ENCODE measurements around the gene KIF3B. TPM values are rescaled to one million over a fixed set of nuclear protein-coding genes. Genes with fewer than 3 reads are reported as not detected.
"Not testable (repeated sequence)": the region's sequence is repeated elsewhere in the genome, so short reads cannot be mapped to it uniquely, and the experiment has no call there.

KIF3B gene
- total and polyA plus RNA-seq, 5 donors, result 5.2 to 21.1 (median 13.6) TPM

DNA sequence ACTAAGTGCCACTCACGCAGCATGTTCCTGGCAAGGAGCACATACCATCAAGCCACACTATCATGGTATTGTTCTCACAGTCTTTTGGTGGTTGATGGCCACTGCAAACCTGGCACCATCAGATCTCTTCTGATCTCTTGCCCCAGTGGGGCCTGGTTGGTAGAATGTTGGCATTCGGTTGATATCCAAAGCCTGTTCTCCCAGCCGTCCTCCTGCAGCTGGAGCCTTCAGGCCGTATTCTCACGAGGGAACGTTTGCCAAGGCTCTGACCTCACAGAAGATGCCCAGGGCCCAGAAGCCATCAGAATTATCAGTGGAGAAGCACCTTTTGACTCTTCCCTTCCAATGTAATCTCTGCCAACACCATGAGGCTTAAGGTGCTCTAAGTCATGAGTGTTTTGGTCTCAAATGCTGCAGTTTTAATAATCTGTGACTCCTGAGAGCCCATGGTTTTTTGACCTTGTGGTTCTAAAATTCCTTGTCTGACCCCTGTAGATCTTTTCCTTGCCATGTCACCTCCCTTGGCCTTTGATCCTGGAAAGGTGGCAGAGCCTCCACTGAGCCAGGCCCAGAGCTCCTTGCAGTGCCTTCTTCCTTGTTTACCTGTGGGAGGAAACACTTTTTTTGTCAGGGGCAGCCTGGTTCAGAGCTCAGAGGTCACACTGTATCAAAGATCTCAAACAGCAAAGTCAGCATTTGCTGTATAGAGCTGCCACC, 42.0 kb upstream of the KIF3B start:
- WGBS, result 82% methylated on average over 6 of the region's 6 CpGs
- Histone ChIP-seq H3K4me3 (ENCODE audit: low read length) (no peak overlapping the region), H3K27me3 (ENCODE audit: control insufficient read depth, insufficient read depth) (no peaks in the 10 kb centered on the region), H3K9me3 (ENCODE audit: control insufficient read depth, low read length) (no peaks in the 10 kb centered on the region), H3K27ac (ENCODE audit: low read length) (no peak overlapping the region), H3K4me1 (ENCODE audit: control insufficient read depth, insufficient read depth, low read length) (no peaks in the 10 kb centered on the region)
- DNase-seq (no peak), ATAC-seq (no peak)
- intact Hi-C loops (cut with DNase I), result no loop called here

GRCh38 chr20:32236048-32236533, 41.4 kb upstream of the KIF3B start:
- ATAC-seq, result no peak
- intact Hi-C loops (cut with DNase I), result no loop called here
- WGBS, result 95% methylated on average over 3 of the region's 3 CpGs
- Histone ChIP-seq H3K4me3 (ENCODE audit: low read length) (no peak overlapping the region), H3K27me3 (ENCODE audit: control insufficient read depth, insufficient read depth) (no peaks in the 10 kb centered on the region), H3K4me1 (ENCODE audit: control insufficient read depth, insufficient read depth, low read length) (no peaks in the 10 kb centered on the region), H3K9me3 (ENCODE audit: control insufficient read depth, low read length) (no peaks in the 10 kb centered on the region), H3K27ac (ENCODE audit: low read length) (no peak overlapping the region)
- DNase-seq, result no peak

DNA sequence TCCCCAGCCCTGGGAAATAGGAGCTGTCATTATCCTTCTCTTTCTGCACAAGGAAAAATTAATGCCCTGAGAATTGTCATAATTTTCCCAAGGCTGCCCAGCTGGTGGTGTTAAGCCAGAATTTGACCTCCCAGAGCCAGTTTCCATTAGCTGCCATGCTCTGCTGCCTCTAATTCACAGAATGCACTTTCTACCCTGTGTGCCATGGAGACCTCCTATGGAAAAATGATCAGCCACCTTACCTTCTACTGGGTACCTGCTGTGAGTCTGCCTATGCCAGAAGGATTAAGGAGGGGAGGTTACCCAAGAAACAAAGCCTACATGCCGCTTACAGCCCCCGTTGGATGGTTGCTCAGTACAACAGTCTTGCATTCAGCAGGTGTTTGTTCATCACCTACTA, 40.6 kb upstream of the KIF3B start:
- Histone ChIP-seq H3K4me1 (ENCODE audit: control insufficient read depth, insufficient read depth, low read length) (no peaks in the 10 kb centered on the region), H3K9me3 (ENCODE audit: control insufficient read depth, low read length) (no peaks in the 10 kb centered on the region), H3K4me3 (ENCODE audit: low read length) (no peak overlapping the region), H3K27ac (ENCODE audit: low read length) (no peak overlapping the region), H3K27me3 (ENCODE audit: control insufficient read depth, insufficient read depth) (no peaks in the 10 kb centered on the region)
- no peak for DNase-seq
- intact Hi-C loops (cut with DNase I), result no loop called here
- ATAC-seq, result no peak
- 94% methylated on average over 2 of the region's 2 CpGs for WGBS

DNA sequence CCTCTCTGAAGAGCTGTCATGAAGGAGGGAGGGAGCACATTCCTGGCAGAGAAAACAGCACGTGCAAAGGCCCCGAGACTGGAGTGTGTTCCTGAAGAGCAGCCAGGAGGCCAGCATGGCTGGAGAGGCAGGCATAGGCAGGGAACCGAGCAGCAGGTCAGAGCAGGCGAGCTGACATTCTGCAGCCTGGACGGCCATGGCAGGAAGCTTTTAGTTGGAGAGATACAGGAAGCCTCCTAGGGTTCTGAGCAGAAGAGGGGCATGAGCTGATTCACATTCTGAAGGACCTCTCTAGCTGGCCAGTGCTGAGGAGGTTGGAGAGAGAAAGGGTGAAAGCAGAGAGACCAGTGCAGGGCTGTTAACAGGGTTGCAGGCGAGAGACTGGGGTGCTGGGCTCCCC, 40.0 kb upstream of the KIF3B start:
- Histone ChIP-seq H3K27ac (ENCODE audit: low read length) (no peak overlapping the region), H3K9me3 (ENCODE audit: control insufficient read depth, low read length) (no peaks in the 10 kb centered on the region), H3K4me3 (ENCODE audit: low read length) (no peak overlapping the region), H3K27me3 (ENCODE audit: control insufficient read depth, insufficient read depth) (no peaks in the 10 kb centered on the region), H3K4me1 (ENCODE audit: control insufficient read depth, insufficient read depth, low read length) (no peaks in the 10 kb centered on the region)
- no peak for ATAC-seq
- intact Hi-C loops (cut with DNase I), result no loop called here
- no peak for DNase-seq
- 85% methylated on average over 6 of the region's 6 CpGs for WGBS

DNA sequence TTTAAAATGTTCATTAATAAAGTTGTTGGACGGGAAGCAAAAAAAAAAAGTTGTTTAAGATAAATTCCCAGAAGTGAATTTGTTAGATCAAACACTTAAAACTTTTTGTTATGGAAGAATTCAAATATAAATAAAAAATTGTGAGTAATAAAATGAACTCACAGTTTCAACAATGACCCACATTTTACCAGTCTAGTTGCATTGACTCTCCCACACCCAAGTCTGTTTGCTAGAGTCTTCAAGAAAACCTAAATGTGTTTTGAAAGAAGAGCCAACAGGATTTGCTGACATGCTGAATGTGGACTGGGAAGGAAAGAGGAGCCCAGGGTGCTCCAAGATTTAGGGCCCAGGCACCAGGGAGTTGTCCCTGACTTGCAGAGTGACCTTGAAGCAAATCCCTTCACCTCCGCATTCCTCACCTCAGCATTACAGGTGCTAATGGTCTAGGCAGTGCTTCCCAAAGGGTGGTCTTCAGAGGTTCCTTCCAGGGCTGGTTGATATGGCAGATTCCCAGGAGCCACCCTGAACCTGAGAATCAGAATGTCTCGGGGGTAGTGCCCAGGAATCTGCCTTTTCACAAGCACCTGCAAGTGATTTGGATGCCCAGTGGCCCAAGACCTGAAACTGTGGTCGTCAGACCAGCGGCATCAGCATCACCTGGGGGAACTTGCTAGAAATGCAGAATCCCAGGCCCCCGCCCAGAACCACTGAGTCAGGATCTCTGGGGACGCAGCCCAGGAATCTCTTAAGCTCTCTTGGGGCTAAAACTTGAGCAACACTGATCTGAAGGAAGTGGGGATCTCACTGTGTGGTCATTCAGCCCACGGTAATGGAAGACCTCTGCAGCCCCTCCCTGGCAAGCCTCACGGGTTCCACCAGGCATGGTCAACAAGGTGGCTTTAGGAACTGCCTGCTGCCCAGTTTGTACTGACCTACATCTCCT, 38.7 kb upstream of the KIF3B start:
- Histone ChIP-seq H3K9me3 (ENCODE audit: control insufficient read depth, low read length) (no peaks in the 10 kb centered on the region), H3K27me3 (ENCODE audit: control insufficient read depth, insufficient read depth) (no peaks in the 10 kb centered on the region), H3K4me1 (ENCODE audit: control insufficient read depth, insufficient read depth, low read length) (no peaks in the 10 kb centered on the region), H3K27ac (ENCODE audit: low read length) (no peak overlapping the region), H3K4me3 (ENCODE audit: low read length) (no peak overlapping the region)
- no peak for ATAC-seq
- intact Hi-C loops (cut with DNase I), result no loop called here
- no peak for DNase-seq
- WGBS, result 82% methylated on average over 9 of the region's 9 CpGs

GRCh38 chr20:32240205-32240604, 37.2 kb upstream of the KIF3B start:
- no peaks in the 10 kb centered on the region for H3K4me1 ChIP-seq (ENCODE audit: control insufficient read depth, insufficient read depth, low read length)
- no peaks in the 10 kb centered on the region for H3K9me3 ChIP-seq (ENCODE audit: control insufficient read depth, low read length)
- no peaks in the 10 kb centered on the region for H3K27me3 ChIP-seq (ENCODE audit: control insufficient read depth, insufficient read depth)
- no peak for ATAC-seq
- intact Hi-C loops (cut with DNase I), result no loop called here
- DNase-seq, result no peak
- WGBS, result 4% methylated on average over 1 of the region's 1 CpG
- no peak overlapping the region for H3K4me3 ChIP-seq (ENCODE audit: low read length)
- no peak overlapping the region for H3K27ac ChIP-seq (ENCODE audit: low read length)

GRCh38 chr20:32241807-32242206, 35.6 kb upstream of the KIF3B start:
- Histone ChIP-seq H3K27me3 (ENCODE audit: control insufficient read depth, insufficient read depth) (no peaks in the 10 kb centered on the region), H3K9me3 (ENCODE audit: control insufficient read depth, low read length) (no peaks in the 10 kb centered on the region), H3K4me1 (ENCODE audit: control insufficient read depth, insufficient read depth, low read length) (no peaks in the 10 kb centered on the region), H3K27ac (ENCODE audit: low read length) (no peak overlapping the region), H3K4me3 (ENCODE audit: low read length) (no peak overlapping the region)
- intact Hi-C loops (cut with DNase I), result no loop called here
- ATAC-seq, result no peak
- WGBS, result 79% methylated on average over 4 of the region's 4 CpGs
- DNase-seq, result no peak

GRCh38 chr20:32244150-32244823, 33.2 kb upstream of the KIF3B start:
- no peaks in the 10 kb centered on the region for H3K27me3 ChIP-seq (ENCODE audit: control insufficient read depth, insufficient read depth)
- no peak overlapping the region for H3K4me3 ChIP-seq (ENCODE audit: low read length)
- ATAC-seq (no peak), DNase-seq (no peak)
- no peaks in the 10 kb centered on the region for H3K4me1 ChIP-seq (ENCODE audit: control insufficient read depth, insufficient read depth, low read length)
- H3K27ac ChIP-seq (ENCODE audit: low read length), result no peak overlapping the region
- 91% methylated on average over 6 of the region's 6 CpGs for WGBS
- H3K9me3 ChIP-seq (ENCODE audit: control insufficient read depth, low read length), result no peaks in the 10 kb centered on the region
- intact Hi-C loops (cut with DNase I), result no loop called here

DNA sequence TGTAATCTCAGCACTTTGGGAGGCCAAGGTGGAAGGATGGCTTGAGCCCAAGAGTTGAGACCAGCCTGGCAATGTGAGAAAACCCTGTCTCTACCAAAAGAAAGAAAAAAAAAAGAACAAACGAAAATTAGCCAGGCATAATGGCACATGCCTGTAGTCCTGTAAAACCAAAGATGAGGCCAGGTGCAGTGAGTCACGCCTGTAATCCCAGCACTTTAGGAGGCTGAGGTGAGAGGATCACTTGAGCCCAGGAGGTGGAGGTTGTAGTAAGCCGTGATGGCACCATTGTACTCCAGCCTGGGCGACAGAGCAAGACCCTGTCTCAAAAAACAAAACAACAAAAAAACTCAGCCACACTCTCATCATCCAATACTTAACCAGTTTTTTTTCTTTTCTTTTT, 32.5 kb upstream of the KIF3B start:
- Histone ChIP-seq H3K4me3 (ENCODE audit: low read length) (no peak overlapping the region), H3K4me1 (ENCODE audit: control insufficient read depth, insufficient read depth, low read length) (no peaks in the 10 kb centered on the region), H3K27me3 (ENCODE audit: control insufficient read depth, insufficient read depth) (no peaks in the 10 kb centered on the region), H3K9me3 (ENCODE audit: control insufficient read depth, low read length) (no peaks in the 10 kb centered on the region), H3K27ac (ENCODE audit: low read length) (no peak overlapping the region)
- intact Hi-C loops (cut with DNase I), result no loop called here
- DNase-seq, result no peak
- 91% methylated on average over 4 of the region's 4 CpGs for WGBS
- ATAC-seq, result no peak

- H3K4me3 ChIP-seq (ENCODE audit: low read length); ATAC-seq; intact Hi-C loops (cut with DNase I); H3K27me3 ChIP-seq (ENCODE audit: control insufficient read depth, insufficient read depth); H3K4me1 ChIP-seq (ENCODE audit: control insufficient read depth, insufficient read depth, low read length); H3K27ac ChIP-seq (ENCODE audit: low read length); H3K9me3 ChIP-seq (ENCODE audit: control insufficient read depth, low read length); DNase-seq: not testable (repeated sequence)
- WGBS, result 90% methylated on average over 5 of the region's 5 CpGs
Observed at GRCh38 chr20:32246208-32246607, 31.2 kb upstream of the KIF3B start.

- ATAC-seq (no peak), DNase-seq (no peak)
- H3K4me1 ChIP-seq (ENCODE audit: control insufficient read depth, insufficient read depth, low read length), result no peaks in the 10 kb centered on the region
- no peaks in the 10 kb centered on the region for H3K9me3 ChIP-seq (ENCODE audit: control insufficient read depth, low read length)
- 79% methylated on average over 5 of the region's 5 CpGs for WGBS
- H3K4me3 ChIP-seq (ENCODE audit: low read length), result no peak overlapping the region
- intact Hi-C loops (cut with DNase I), result no loop called here
- H3K27me3 ChIP-seq (ENCODE audit: control insufficient read depth, insufficient read depth), result no peaks in the 10 kb centered on the region
- no peak overlapping the region for H3K27ac ChIP-seq (ENCODE audit: low read length)
Observed at GRCh38 chr20:32248043-32248442, 29.4 kb upstream of the KIF3B start.

Data from right cardiac atrium (tissue), 5 donors.